ENCODE data around the gene SUPT3H.

Gene SUPT3H

GRCh38 chr6:44983467-44984365 lies 394.0 kb downstream of the SUPT3H start:
- no peak for DNase-seq

DNA sequence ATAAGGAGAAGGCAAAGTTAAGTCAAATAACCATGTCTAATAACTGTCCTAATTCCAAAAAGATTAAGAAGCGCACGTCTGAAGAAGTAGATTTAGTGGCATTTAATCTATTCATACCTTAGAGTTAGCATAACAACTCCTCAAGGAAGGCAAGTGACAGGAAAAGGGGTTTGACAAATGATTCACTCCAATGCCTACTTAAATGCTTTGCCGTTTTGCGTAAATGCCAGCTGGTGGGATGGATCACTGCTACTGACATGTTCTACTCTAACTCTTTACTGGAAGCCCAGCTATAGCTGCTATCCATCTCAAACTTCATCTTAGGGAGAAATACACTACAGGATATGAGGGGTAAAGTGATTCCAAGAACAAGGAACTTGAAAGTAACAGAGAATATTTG lies 396.9 kb downstream of the SUPT3H start:
- DNase-seq = no peak

DNA sequence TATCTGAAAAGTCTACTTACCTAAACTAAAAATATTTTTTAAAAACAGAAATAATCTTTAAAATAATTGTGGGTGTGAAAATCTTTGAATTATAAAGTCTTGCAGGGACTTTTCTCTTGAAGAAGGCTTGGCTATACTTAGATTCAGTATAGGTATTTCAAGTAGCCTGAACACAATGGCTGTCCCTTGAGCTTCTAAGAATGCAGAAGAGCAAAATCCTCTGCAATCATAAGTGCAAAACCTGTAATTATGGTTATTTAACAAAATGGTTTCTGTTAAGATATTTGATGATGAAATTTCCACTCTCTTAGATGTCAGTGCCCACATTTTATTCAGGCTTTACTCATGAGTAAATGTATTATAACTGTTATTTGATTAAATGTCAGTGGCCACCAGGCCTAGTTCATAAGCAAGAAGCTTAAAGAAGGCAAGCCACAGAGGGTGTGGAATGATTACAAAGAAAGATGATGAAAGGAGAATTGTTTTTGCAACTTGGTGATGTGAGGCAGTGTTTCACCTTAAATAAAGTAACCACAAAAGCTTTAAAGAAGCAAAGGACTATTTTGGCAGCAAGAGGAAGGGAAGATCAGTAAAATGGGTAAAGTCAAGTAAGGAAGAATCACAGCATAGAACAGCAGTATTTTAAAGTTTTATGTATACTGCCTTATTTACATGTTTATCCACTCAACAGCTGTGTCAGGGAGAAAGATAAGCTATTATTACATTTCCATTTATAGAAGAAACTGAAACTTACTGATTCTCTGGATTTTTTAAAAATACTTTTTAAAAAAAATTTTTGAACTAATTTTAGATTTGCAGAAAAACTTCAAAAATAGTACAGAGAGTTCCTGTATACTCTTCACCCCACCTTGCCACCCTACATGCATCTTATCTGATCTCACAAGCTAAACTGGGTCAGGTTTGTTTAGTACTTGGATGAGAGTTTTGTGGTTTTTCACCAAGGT lies 400.8 kb downstream of the SUPT3H start:
- no peak for DNase-seq

DNA sequence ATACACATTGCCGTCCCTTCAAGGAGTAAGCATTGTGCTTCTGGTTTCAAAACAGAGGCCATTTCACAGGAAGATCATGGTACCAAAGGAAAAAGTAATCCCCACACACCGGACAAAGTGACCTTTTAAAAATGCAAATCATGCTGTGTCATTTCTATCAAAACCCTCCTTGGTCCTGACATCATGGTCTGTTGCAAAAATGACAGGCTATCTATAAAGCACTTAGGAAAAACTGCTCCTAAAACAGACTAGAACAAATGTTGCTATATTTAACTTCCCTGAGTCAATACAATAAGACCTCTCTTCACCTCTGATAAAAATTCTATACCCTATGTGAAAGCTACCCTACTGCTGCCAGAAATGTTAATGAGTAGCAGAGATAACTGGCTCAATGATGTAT lies 403.2 kb downstream of the SUPT3H start:
- no peak for DNase-seq

GRCh38 chr6:44972709-44973108 lies 405.0 kb downstream of the SUPT3H start:
- no peak for DNase-seq

DNA sequence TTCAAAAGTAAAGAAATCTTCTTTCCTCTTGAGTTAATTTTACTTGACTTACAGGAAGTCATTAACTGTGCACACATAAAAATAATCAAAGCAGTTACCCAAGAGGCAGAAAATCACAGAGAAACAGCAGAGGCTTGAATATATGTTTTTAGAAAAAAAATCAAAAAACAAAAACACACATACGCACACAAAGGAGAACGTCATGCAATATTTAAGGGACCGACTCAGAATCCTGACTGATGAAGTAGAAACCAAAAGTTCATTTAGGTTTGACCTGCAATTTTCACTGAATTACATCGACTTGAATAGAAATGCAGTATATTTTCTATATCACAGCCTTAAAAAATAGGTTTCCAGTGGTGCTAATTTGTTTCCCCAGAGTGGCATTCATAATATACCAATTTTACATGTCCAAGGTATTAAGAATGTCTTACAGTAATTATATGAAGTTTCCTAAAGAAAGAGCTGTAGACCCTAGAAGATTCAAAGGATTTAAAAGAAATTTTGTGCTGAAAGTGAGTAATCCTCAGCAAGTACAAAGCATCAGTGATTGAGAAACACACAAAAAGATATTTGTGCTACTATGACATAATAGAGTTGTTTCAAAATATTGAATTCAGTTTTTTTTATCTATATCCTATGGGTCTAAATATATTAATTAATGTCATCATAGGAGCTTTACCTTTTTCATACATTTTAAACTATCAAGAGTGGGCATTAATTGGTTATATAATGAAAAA lies 408.1 kb downstream of the SUPT3H start:
- no peak for DNase-seq

- no peak for DNase-seq
These were observed 410.3 kb downstream of the SUPT3H start for GRCh38 chr6:44967481-44967880.

GRCh38 chr6:44966449-44967092 lies 411.2 kb downstream of the SUPT3H start:
- DNase-seq = no peak

GRCh38 chr6:44965708-44966107 lies 412.0 kb downstream of the SUPT3H start:
- DNase-seq = no peak

- DNase-seq = no peak
These were observed 416.8 kb downstream of the SUPT3H start for GRCh38 chr6:44960898-44961297.

DNA sequence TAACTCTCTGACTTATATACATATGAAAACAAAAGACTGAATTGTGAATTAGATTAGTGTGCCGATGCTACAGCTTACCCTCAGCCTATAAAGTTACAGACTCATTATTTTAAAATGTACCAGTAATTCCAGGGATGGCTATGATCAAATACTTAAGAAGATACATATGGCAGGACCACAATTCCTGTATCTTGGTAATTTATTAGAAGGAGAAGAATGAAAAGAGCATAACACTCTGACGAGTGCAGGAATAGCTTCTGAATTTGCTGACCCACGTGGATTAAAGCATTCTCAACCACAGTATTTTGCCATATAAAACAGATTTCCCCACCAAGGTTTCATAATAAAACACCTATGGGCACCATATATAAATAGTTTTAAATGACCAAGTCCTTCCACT lies 418.1 kb downstream of the SUPT3H start:
- no peak for DNase-seq

DNA sequence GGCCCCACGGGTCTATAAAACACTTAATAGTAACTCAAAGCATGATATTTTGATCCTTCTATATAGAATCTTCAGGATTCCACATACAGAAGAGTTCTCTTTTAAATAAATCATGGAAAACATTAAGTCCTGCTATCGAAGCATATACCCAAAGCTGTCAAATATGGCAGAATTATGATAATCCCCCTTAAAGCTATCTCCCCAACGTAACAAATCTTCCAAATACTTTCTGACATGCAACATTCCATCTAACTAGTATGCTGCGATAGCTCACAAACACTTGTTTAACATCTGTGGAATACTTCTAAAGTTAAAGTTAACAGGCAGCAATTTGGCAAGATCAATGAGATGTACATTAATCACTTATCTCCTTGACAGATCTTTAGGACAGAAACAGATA lies 420.6 kb downstream of the SUPT3H start:
- DNase-seq = no peak

GRCh38 chr6:44956396-44956795 lies 421.3 kb downstream of the SUPT3H start:
- DNase-seq = no peak

- DNase-seq = no peak
These were observed 422.6 kb downstream of the SUPT3H start for GRCh38 chr6:44955145-44955544.

DNA sequence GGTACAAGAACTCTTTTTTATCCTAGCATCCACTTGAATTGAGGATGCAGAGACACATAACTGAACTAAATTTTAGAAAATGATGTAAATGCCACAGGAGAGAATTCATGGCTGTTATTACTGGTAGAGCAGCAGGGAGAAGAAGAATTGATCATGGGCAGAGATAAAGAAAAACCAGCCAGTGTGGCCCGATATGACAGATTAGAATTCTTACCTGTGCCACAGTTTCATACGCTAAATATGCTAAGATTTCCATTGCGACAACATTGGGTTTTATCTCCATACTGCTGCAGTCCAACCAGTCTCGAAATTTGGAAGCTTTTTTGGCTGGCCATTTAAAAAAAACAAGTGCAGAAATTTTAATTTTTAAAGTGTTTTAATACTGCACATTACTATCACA lies 423.5 kb downstream of the SUPT3H start:
- no peak for DNase-seq

- DNase-seq = no peak
These were observed 426.4 kb downstream of the SUPT3H start for GRCh38 chr6:44951253-44951747.

DNA sequence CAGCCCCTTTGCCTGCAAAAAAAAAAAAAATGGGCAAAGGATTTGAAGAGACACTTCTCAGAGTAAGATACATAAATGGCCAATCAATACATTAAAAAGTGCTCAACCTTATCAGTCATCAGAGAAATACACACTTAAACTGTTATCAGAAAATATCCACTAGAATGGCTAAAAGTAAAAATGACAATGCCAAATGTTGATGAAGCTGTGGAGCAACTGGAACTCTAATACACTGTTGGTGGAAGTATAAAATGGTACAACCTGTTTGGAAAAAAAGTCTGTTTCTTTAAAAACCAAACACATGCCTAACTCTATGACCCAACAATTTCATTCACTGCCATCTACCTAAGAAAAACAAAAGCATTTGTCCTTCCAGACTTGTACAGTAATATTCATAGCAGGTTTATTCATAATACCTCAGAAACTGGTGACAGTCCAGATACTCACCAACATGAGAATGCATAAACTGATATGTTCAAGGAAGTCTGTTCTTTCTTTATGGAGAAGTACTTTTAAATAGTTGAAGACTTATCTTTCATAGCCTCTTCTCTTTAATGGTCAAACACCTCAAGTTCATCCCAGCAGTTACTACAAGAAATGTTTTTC lies 428.0 kb downstream of the SUPT3H start:
- no peak for DNase-seq

GRCh38 chr6:44943541-44943940 lies 434.2 kb downstream of the SUPT3H start:
- no peak for DNase-seq

DNA sequence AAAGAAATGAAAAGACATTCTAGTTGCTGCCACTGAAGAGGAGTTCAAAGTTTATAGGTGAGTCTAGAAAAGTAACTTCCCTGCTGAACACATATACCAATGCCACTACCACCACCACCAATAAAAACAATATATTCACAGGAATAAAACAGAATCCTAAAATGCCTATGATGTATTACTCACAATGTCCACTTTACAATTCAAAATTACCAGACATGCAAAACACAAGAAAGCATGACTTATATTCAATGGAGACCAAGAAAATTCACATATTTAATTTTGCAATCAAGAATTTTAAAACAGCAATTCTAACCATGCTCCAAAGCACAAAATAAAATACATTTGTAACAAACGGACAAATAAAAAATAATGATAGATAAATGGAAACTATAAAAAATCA lies 434.9 kb downstream of the SUPT3H start:
- no peak for DNase-seq

DNA sequence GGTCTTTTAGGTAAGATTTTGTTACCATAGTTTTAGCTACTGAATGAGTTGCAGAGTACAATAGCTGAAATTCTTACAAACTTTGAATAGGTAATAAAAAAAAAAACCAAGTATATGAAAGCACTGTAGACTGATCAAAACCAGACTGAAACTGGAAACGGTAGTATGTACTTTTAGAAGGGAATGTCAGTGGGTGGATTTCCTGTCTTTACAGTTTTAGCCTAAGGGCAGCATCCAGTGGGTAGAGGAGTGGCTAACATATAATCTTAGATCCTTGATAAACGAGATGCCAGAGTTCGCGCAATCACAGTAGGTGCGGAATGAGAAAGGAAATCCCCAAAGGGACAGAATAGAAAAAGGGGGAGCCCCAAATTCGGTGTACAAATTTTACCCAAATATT lies 435.5 kb downstream of the SUPT3H start:
- DNase-seq = no peak

DNA sequence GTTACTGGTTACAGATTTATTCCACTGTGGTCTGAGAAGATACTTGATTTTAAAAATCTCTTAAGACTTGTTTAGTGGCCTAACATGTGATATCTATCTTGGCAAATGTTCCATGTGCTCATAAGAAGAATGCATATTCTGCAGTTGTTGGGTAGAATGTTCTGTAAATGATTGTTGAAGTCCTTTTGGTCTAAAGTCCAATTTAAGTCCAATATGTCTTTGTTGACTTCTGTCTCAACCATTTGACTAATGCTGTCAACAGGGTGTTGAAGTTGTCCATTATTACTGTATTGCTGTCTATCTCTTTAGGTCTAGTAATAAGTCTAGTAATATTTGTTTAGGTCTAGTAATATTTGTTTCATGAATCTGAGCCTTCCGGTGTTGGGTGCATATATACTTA lies 437.4 kb downstream of the SUPT3H start:
- DNase-seq = no peak

Data from bone marrow (tissue), 2 donors.